Measurements from ENCODE around the gene ZBTB16. TPM values are rescaled to one million over a fixed set of nuclear protein-coding genes. Genes with fewer than 3 reads are reported as not detected.

Gene ZBTB16
- total and polyA plus RNA-seq, 5 donors: 49.8 to 89.7 (median 75.5) TPM

DNA sequence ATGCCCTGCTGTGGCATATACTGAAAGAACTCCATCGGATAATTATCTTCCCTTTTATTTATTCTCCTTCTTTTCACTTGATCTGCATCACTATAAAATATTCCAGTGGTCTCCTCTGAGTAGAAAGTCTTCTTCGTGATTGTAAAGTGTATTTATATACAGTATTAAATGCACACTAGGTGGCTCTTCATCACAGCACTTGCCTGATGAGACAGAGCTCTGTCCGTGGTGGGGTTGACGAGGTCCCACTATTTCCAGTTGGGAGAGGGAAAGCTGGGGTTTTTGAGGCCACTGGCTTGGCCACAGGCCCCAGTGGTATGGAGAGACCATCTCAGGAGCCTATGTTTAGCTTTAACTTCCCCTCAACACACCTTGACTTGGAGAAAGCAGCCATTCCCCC is 31.6 kb upstream of the ZBTB16 start:
- Histone ChIP-seq H3K27ac (ENCODE audit: low read length) (no peak overlapping the region), H3K27me3 (ENCODE audit: control insufficient read depth, insufficient read depth) (no peaks in the 10 kb centered on the region), H3K4me3 (ENCODE audit: low read length) (no peak overlapping the region), H3K4me1 (ENCODE audit: control insufficient read depth, insufficient read depth, low read length) (no peaks in the 10 kb centered on the region), H3K9me3 (ENCODE audit: control insufficient read depth, low read length) (no peaks in the 10 kb centered on the region)
- intact Hi-C loops (cut with DNase I): no loop called here
- DNase-seq (no peak), ATAC-seq (no peak)
- WGBS: 41% methylated on average over 4 of the region's 4 CpGs

DNA sequence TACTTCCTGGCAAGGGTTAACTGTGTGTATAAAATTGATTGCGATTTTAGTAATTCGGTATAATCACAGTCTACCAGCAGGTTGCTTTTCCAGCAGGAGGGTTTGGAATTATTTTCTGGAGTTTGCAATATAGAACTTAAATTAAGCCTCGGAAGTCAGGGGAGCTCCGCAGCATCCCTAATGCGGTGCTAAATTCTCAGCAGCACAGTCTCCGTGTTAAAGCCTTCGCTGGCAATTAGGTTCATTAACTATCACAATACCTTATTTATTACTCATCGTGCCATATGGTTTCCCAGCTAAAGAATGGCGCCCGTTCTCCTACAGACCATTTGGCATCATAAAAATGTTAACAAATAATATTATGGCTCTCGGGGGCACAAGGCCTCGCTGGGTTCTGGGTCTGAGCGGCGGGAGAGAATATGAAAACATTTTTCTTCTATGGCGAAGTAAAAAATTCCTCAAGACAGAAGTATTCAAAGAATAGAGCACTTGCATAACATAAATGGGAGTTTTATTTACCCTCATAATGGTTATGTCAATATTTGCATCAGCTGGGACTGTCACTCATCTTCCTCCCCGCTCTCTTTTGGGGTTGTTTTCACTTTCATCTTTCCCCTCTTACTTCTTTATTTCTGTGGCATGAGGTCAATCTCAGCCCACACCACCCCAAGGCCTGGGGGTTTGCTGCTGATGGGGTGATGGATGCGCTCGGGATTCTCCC is 28.1 kb upstream of the ZBTB16 start:
- H3K27me3 ChIP-seq (ENCODE audit: control insufficient read depth, insufficient read depth): no peaks in the 10 kb centered on the region
- intact Hi-C loops (cut with DNase I): no loop called here
- H3K4me3 ChIP-seq (ENCODE audit: low read length): no peak overlapping the region
- H3K9me3 ChIP-seq (ENCODE audit: control insufficient read depth, low read length): no peaks in the 10 kb centered on the region
- DNase-seq: no peak
- 87% methylated on average over 18 of the region's 18 CpGs for WGBS
- H3K4me1 ChIP-seq (ENCODE audit: control insufficient read depth, insufficient read depth, low read length): no peaks in the 10 kb centered on the region
- ATAC-seq: no peak
- no peak overlapping the region for H3K27ac ChIP-seq (ENCODE audit: low read length)

DNA sequence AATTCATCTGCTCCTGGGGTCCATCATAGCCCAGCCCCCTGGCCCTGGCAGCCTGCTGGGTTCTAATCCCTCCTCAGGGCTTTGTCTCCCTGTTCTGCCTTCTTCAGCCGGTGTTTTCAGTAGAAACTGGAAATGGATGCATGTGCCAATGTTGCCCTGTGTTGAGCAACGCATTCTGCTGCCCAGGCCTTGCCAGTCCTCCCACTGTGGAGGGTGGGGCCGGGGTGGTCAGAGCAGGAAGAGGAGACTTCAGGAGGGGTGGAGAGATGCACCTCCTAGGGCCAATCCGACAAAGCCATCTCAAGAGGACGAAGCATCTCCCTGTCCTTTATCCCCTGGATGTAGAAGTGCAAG is 27.6 kb upstream of the ZBTB16 start:
- DNase-seq (no peak), ATAC-seq (no peak)
- no peaks in the 10 kb centered on the region for H3K9me3 ChIP-seq (ENCODE audit: control insufficient read depth, low read length)
- H3K27ac ChIP-seq (ENCODE audit: low read length): no peak overlapping the region
- intact Hi-C loops (cut with DNase I): no loop called here
- H3K4me3 ChIP-seq (ENCODE audit: low read length): no peak overlapping the region
- H3K4me1 ChIP-seq (ENCODE audit: control insufficient read depth, insufficient read depth, low read length): no peaks in the 10 kb centered on the region
- H3K27me3 ChIP-seq (ENCODE audit: control insufficient read depth, insufficient read depth): no peaks in the 10 kb centered on the region
- 79% methylated on average over 5 of the region's 5 CpGs for WGBS

DNA sequence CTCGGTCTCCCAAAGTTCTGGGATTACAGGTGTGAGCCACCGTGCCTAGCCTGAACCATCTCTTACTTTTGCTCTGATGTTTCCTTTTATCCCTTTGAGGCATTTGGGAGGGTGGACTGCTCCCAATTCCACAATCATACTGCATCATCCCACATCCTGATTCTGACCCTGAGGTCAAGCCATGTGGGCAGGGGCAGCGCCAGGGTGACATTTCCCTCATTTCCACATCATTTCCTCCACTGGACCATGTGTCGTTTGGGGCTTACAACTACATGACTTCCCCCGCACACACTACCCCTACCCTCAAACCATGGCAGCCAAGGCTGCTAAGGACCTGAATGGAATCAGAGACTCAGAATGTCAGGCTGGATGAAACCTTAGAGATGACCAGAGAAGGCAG is 26.4 kb upstream of the ZBTB16 start:
- WGBS: 85% methylated on average over 5 of the region's 5 CpGs
- intact Hi-C loops (cut with DNase I): no loop called here
- Histone ChIP-seq H3K4me1 (ENCODE audit: control insufficient read depth, insufficient read depth, low read length) (no peaks in the 10 kb centered on the region), H3K27me3 (ENCODE audit: control insufficient read depth, insufficient read depth) (no peaks in the 10 kb centered on the region), H3K4me3 (ENCODE audit: low read length) (no peak overlapping the region), H3K9me3 (ENCODE audit: control insufficient read depth, low read length) (no peaks in the 10 kb centered on the region), H3K27ac (ENCODE audit: low read length) (no peak overlapping the region)
- DNase-seq: no peak
- no peak for ATAC-seq

DNA sequence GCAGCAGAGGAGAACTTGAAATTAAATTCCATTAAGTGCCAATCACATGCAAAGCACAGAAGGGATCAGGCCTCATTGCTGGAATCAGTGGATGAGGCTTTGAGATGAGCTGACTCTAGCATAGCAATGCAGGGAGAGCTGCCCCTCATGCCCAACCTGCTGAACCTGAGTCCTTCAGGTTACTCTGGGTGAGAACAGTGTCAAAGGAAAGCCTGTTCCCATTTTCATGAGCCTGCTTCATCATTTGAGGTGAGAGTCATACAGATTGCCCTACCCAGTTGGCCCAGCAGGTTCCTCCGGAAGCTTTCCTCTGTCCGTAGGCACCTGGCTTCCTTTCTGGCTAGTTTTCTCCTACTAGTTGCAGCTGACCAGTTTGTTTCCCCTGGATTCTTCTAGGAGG is 25.9 kb upstream of the ZBTB16 start:
- intact Hi-C loops (cut with DNase I): no loop called here
- 85% methylated on average over 2 of the region's 2 CpGs for WGBS

DNA sequence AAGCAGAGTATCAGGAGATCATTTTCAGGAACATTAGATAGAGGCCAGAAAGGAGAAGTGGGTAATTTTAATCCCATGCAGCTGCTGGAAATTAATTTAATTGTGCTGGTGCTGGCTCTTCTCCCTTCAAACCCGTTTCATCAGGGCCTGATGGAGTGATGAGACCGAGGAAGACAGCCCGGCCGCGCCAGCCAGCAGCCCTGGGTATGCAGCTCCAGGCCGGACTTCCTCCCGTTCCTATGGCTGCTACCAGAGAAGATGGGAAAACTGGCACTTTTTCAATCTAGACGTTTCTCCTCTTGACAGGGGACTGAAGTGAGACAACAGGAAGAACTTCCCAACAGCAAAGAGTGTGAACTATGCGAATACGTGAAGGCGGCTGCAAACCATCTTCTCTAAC is 24.6 kb upstream of the ZBTB16 start:
- no peak for DNase-seq
- ATAC-seq: no peak
- Histone ChIP-seq H3K27me3 (ENCODE audit: control insufficient read depth, insufficient read depth) (no peaks in the 10 kb centered on the region), H3K4me1 (ENCODE audit: control insufficient read depth, insufficient read depth, low read length) (no peaks in the 10 kb centered on the region), H3K4me3 (ENCODE audit: low read length) (no peak overlapping the region), H3K9me3 (ENCODE audit: control insufficient read depth, low read length) (no peaks in the 10 kb centered on the region), H3K27ac (ENCODE audit: low read length) (no peak overlapping the region)
- intact Hi-C loops (cut with DNase I): loop anchor here in 2 of 4 donors (5.0 kb wide), 3 partner anchors 147 to 227 kb away; no protein-coding TSS in a partner anchor
- WGBS: 87% methylated on average over 11 of the region's 11 CpGs

More for the DNA sequence above, 25.9 kb upstream of the ZBTB16 start:
- Histone ChIP-seq H3K27ac (ENCODE audit: low read length) (no peak overlapping the region), H3K9me3 (ENCODE audit: control insufficient read depth, low read length) (no peaks in the 10 kb centered on the region), H3K4me1 (ENCODE audit: control insufficient read depth, insufficient read depth, low read length) (no peaks in the 10 kb centered on the region), H3K27me3 (ENCODE audit: control insufficient read depth, insufficient read depth) (no peaks in the 10 kb centered on the region), H3K4me3 (ENCODE audit: low read length) (no peak overlapping the region)
- DNase-seq (no peak), ATAC-seq (no peak)

DNA sequence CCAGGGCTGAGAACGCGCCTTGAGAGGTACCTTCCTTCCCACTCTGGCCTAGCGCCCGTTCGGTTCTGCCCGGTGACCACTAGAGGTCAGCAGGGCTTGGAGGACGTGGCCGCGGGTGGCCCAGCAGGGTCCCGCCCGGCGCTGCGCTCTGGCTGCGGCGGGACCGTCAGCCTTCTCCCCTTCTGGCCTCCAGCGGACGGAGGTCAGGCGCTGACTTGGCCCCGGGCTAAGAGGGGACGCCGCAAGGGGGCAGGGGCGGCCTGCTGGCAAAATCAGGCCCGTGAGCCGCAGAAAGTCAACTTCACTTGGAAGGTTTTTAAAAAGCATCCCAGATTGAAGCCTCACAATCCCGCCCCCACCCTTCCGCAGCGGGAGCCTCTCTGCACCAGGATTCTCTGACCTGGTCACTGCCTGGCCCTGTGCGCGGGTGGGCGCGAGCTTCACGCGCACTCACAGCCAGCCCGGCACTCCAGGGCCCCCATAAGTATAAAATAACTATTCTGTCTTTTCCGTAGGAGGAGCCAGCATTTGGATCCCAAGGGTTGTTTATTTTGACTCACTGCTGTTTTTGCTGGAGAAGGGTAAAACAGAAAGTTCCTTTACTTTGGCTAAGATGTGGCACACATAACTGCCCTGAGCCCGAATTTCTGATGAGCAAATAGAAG is 23.2 kb upstream of the ZBTB16 start:
- WGBS: 3% methylated on average over 37 of the region's 37 CpGs
- Histone ChIP-seq H3K9me3 (ENCODE audit: control insufficient read depth, low read length) (no peaks in the 10 kb centered on the region), H3K27me3 (ENCODE audit: control insufficient read depth, insufficient read depth) (no peaks in the 10 kb centered on the region), H3K27ac (ENCODE audit: low read length) (peak overlapping the region; percentile 38), H3K4me1 (ENCODE audit: control insufficient read depth, insufficient read depth, low read length) (peaks cover 2% of the 10 kb centered on the region), H3K4me3 (ENCODE audit: low read length) (peak overlapping the region; percentile 15)
- ATAC-seq (peak; percentile 94 to 96), DNase-seq (peak; percentile 88 to 94 (median 94))
- intact Hi-C loops (cut with DNase I): loop anchor here in 3 of 4 donors (2.0 to 5.0 kb wide), 4 partner anchors 146 to 226 kb away; no protein-coding TSS in a partner anchor

DNA sequence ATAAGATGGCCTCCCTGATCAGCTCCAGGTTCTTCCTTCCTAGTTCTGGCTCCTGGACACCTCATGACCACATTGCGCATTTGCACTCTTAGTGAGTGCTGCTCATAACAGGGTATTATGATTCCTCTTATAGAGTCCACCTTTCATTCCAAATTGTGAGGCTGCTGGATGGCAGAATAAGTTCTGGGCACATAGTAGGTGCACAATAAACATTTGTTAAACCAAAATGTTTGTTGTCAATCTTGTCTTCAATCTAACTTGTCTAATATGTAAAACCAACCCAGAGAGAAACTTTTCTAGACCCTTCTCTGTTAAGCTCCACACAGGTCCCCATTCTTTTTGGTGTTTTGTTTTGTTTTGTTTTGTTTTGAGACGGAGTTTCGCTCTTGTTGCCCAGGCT is 22.6 kb upstream of the ZBTB16 start:
- WGBS: 95% methylated on average over 3 of the region's 3 CpGs
- intact Hi-C loops (cut with DNase I): loop anchor here in 3 of 4 donors (2.0 to 5.0 kb wide), 4 partner anchors 145 to 225 kb away; no protein-coding TSS in a partner anchor
- no peak overlapping the region for H3K4me3 ChIP-seq (ENCODE audit: low read length)

DNA sequence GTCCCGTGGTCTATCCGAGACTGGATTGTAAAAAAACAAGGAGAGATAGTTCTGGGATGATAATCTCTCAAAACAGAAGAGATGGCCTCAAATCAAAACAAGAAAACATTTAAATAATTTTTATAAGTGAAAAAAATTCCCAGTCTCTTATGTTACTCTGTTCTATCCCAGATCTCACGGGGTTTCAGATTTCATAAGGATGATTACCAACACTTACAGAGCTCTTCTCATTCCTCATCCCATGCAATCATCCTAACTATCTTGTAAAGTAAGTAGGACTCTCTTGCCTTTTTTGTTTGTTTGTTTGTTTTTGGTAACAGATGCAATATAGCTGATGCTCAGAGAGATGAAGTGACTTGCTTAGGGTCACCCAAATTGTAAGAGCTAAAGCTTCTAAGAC is 20.0 kb upstream of the ZBTB16 start:
- no peaks in the 10 kb centered on the region for H3K9me3 ChIP-seq (ENCODE audit: control insufficient read depth, low read length)
- no peak for ATAC-seq
- 79% methylated on average over 3 of the region's 3 CpGs for WGBS
- intact Hi-C loops (cut with DNase I): loop anchor here in 2 of 4 donors (5.0 kb wide), 3 partner anchors 143 to 223 kb away; no protein-coding TSS in a partner anchor
- H3K4me1 ChIP-seq (ENCODE audit: control insufficient read depth, insufficient read depth, low read length): peaks cover 4% of the 10 kb centered on the region
- no peak overlapping the region for H3K4me3 ChIP-seq (ENCODE audit: low read length)
- no peaks in the 10 kb centered on the region for H3K27me3 ChIP-seq (ENCODE audit: control insufficient read depth, insufficient read depth)
- DNase-seq: no peak
- no peak overlapping the region for H3K27ac ChIP-seq (ENCODE audit: low read length)

More for the DNA sequence above, 22.6 kb upstream of the ZBTB16 start:
- DNase-seq (no peak), ATAC-seq (peak in 1 of 2 donors; percentile 3)
- H3K27me3 ChIP-seq (ENCODE audit: control insufficient read depth, insufficient read depth): no peaks in the 10 kb centered on the region
- no peak overlapping the region for H3K27ac ChIP-seq (ENCODE audit: low read length)
- no peaks in the 10 kb centered on the region for H3K9me3 ChIP-seq (ENCODE audit: control insufficient read depth, low read length)
- H3K4me1 ChIP-seq (ENCODE audit: control insufficient read depth, insufficient read depth, low read length): peaks cover 2% of the 10 kb centered on the region

DNA sequence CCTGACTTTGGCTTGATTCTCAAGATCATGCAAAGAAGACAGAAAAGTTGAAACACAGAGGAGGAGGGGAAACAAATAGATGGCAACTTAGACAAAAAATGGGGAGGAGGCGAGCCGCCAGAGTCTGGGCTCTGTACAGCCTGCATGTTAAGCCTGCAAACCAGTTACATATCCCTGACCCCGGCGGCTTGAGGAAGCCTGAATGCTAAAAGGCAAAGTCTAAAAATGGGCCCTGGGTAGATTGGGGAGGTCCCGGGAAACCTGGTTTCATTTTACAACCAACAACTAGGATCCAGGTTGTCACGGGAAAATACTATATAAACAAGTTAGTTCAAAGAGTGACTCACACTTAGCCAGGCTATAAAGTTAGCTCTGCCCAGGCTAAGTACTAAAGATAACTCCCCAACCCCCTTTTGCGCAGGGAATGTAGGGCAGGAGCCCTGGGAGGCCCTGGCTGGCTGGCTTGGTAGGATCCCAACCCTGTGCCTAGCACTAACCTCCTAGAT is 18.8 kb upstream of the ZBTB16 start:
- Histone ChIP-seq H3K27me3 (ENCODE audit: control insufficient read depth, insufficient read depth) (no peaks in the 10 kb centered on the region), H3K4me1 (ENCODE audit: control insufficient read depth, insufficient read depth, low read length) (peaks cover 6% of the 10 kb centered on the region), H3K9me3 (ENCODE audit: control insufficient read depth, low read length) (no peaks in the 10 kb centered on the region), H3K4me3 (ENCODE audit: low read length) (no peak overlapping the region), H3K27ac (ENCODE audit: low read length) (no peak overlapping the region)
- DNase-seq: no peak
- WGBS: 79% methylated on average over 7 of the region's 7 CpGs
- intact Hi-C loops (cut with DNase I): no loop called here
- ATAC-seq: no peak

DNA sequence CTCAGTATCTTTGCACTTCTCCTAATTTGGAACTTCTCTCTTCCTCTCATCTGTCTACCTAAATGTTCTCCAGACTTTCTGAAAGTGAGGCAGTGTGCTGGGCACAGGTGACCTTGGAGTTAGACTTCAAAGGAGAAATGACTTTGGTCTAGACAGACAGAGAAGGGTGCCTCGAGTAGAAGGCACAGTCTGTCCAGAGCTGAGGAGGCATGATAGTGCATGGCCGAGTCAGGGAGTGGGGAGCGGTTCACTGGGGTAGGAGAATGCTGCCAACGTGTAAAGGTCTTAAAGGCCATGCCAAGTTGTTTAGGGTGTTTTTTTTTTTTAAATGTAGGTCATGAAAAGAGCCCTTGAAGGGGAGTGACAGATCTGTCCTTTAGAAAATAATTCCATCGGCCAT is 17.3 kb upstream of the ZBTB16 start:
- no peaks in the 10 kb centered on the region for H3K9me3 ChIP-seq (ENCODE audit: control insufficient read depth, low read length)
- H3K27me3 ChIP-seq (ENCODE audit: control insufficient read depth, insufficient read depth): no peaks in the 10 kb centered on the region
- no peak for ATAC-seq
- H3K4me3 ChIP-seq (ENCODE audit: low read length): no peak overlapping the region
- DNase-seq: no peak
- 74% methylated on average over 5 of the region's 5 CpGs for WGBS
- H3K27ac ChIP-seq (ENCODE audit: low read length): no peak overlapping the region
- peaks cover 6% of the 10 kb centered on the region for H3K4me1 ChIP-seq (ENCODE audit: control insufficient read depth, insufficient read depth, low read length)
- intact Hi-C loops (cut with DNase I): no loop called here
